ENCODE measurements around the gene APOB. TPM values are rescaled to one million over a fixed set of nuclear protein-coding genes. Genes with fewer than 3 reads are reported as not detected.

Gene APOB
- total and polyA plus RNA-seq, 2 of the 8 experiments (the other 6 are each of a cell fraction or from before 2014, with no cell fraction given): 0.15 to 0.61 TPM

DNA sequence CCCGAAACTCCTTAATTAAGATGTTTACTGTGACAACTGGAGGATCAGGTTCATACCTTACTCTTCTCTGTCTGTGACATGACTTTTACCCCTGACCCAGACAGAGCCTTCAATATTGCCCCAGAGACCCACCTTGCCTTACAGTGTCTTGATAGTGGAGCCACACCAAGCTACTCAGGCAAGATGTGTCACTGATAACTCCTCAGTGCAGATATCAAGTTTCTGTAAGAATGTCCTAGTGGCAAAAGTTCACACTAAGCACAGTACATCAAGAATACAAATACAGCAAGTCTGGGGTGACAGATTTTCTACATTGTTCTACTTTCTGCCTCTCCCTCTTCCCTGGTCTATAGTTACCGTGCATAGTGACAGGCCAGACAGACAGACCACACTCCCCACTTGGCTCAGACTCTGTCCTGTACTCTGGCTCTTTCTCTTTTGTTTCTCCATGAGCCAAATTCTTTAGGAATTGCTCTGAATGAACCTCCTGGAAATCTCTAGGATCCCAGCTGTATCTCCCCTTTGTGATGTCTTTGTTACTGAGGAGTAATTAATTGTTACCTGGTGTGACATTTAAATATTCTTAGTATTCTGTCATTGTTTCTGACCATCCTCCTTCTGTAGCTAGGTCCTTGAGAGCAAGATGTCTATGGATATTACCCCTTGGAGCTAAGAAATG lies 24.1 kb upstream of the APOB start:
- Histone ChIP-seq H3K36me3 (ENCODE audit: control insufficient read depth in 2 of 4, insufficient read depth in 4 of 4, low read length in 3 of 4) (no peaks in the 10 kb centered on the region), H3K9ac (replicated peaks in 1 of 4; ENCODE audit: extremely low read depth in 1 of 4, low read depth in 3 of 4, low read length in 3 of 4) (no peak overlapping the region), H3K23ac (ENCODE audit: insufficient read length) (no peak overlapping the region), H3K79me1 (ENCODE audit: low read depth, low read length) (no peaks in the 10 kb centered on the region), H3K14ac (ENCODE audit: insufficient read length) (no peak overlapping the region), H2BK15ac (ENCODE audit: low read length) (no peak overlapping the region), H4K5ac (ENCODE audit: insufficient read length, low read depth, low read length) (no peak overlapping the region), H2BK12ac (ENCODE audit: low read depth, low read length) (no peak overlapping the region), H3K79me2 (ENCODE audit: control insufficient read depth in 1 of 2, insufficient read depth in 2 of 2, low read length in 2 of 2) (no peaks in the 10 kb centered on the region), H4K8ac (ENCODE audit: extremely low read depth, insufficient read depth, low read length) (no peak overlapping the region), H3K23me2 (ENCODE audit: low read depth, low read length) (no peaks in the 10 kb centered on the region), H2BK120ac (replicated peaks; ENCODE audit: low read depth, low read length) (no peak overlapping the region), H3K4me2 (ENCODE audit: insufficient read depth in 1 of 2, low read depth in 2 of 2, low read length in 2 of 2) (peak overlapping the region; percentile 48 to 70), H3K27me3 (replicated peaks in 1 of 4; ENCODE audit: control insufficient read depth in 3 of 4, extremely low read depth in 1 of 4, insufficient read depth in 3 of 4, low read length in 3 of 4) (no peaks in the 10 kb centered on the region), H3K27ac (ENCODE audit: low read depth, low read length) (no peak overlapping the region), H3K4ac (replicated peaks; ENCODE audit: insufficient read length, low read depth, low read length) (no peak overlapping the region), H3K56ac (replicated peaks; ENCODE audit: insufficient read length, low read depth, low read length) (no peak overlapping the region), H2AFZ (ENCODE audit: low read length) (no peak overlapping the region), H4K20me1 (replicated peaks in 1 of 2; ENCODE audit: control insufficient read depth in 1 of 2, insufficient read depth in 2 of 2, low read length in 2 of 2) (no peaks in the 10 kb centered on the region), H3K9me3 (ENCODE audit: insufficient read depth in 2 of 2, low read depth in 1 of 2, low read length in 1 of 2) (no peaks in the 10 kb centered on the region), H3K18ac (ENCODE audit: extremely low read depth, low read length) (no peak overlapping the region), H2BK5ac (ENCODE audit: low read depth, low read length) (no peak overlapping the region), H2BK20ac (ENCODE audit: low read length) (no peak overlapping the region), H4K91ac (replicated peaks; ENCODE audit: insufficient read length, low read length) (no peak overlapping the region), H2AK5ac (ENCODE audit: low read depth, low read length) (no peak overlapping the region), H3K4me3 (ENCODE audit: extremely low read depth in 1 of 4, insufficient read depth in 2 of 4, low read depth in 3 of 4, low read length in 4 of 4) (peak overlapping the region in 2 of 4 experiments; percentile 12 to 15; a peak in 5 of 8 replicates), H3K4me1 (replicated peaks in 1 of 4; ENCODE audit: control insufficient read depth in 3 of 4, insufficient read depth in 4 of 4, low read length in 3 of 4) (peaks cover 3 to 11% (median 5%) of the 10 kb centered on the region in 4 experiments; a peak in 6 of 7 replicates)
- 73% methylated on average over 2 of the region's 2 CpGs; no CpG with 5 or more reads in 1 of the 2 experiments for WGBS, 2 experiments (ENCODE audit: extremely low coverage in 1 of 2, insufficient coverage in 1 of 2, insufficient read length in 1 of 2, insufficient replicate concordance in 2 of 2, low coverage in 1 of 2, low lambda C conversion rate in 2 of 2, missing lambda C conversion rate in 1 of 2)
- POLR2A ChIA-PET (ENCODE audit: partially characterized antibody): no interaction called here
- no peak for DNase-seq (ENCODE audit: low read depth in 1 of 2, low spot score in 2 of 2)
- FAIRE-seq: peak; percentile 19
- CTCF ChIA-PET (ENCODE audit: partially characterized antibody): interaction anchor here (0.9 to 1.1 kb wide), 2 partner anchors 9 to 105 kb away, joined by 3 read pairs; no protein-coding TSS in a partner anchor
- no peak for TF ChIP-seq CHD1 (IDR thresholded peaks at IDR 0.05; ENCODE audit: low read depth, low read length)
- TF ChIP-seq SRF (IDR thresholded peaks at IDR 0.05; ENCODE audit: low read depth, low read length): no peak
- no peak for TF ChIP-seq JUN (IDR thresholded peaks at IDR 0.05; ENCODE audit: low read depth, low read length)
- TF ChIP-seq SIN3A (conservative IDR thresholded peaks at IDR 0.05 in 1 of 2, IDR thresholded peaks at IDR 0.05 in 1 of 2; ENCODE audit: low read depth in 1 of 2, low read length in 2 of 2): no peak
- TF ChIP-seq, protein P1, sequence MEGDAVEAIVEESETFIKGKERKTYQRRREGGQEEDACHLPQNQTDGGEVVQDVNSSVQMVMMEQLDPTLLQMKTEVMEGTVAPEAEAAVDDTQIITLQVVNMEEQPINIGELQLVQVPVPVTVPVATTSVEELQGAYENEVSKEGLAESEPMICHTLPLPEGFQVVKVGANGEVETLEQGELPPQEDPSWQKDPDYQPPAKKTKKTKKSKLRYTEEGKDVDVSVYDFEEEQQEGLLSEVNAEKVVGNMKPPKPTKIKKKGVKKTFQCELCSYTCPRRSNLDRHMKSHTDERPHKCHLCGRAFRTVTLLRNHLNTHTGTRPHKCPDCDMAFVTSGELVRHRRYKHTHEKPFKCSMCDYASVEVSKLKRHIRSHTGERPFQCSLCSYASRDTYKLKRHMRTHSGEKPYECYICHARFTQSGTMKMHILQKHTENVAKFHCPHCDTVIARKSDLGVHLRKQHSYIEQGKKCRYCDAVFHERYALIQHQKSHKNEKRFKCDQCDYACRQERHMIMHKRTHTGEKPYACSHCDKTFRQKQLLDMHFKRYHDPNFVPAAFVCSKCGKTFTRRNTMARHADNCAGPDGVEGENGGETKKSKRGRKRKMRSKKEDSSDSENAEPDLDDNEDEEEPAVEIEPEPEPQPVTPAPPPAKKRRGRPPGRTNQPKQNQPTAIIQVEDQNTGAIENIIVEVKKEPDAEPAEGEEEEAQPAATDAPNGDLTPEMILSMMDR (IDR thresholded peaks at IDR 0.05; ENCODE audit: control extremely low read depth in 1 of 3, insufficient read depth in 1 of 3, low read depth in 1 of 3, low read length in 3 of 3): no peak
- TF ChIP-seq EP300 (IDR thresholded peaks at IDR 0.05; ENCODE audit: borderline replicate concordance in 1 of 2, low read depth in 2 of 2, low read length in 2 of 2): peak in 1 of 2 experiments; percentile 59; a peak in 1 of 3 replicates
- TF ChIP-seq SP1 (IDR thresholded peaks at IDR 0.05; ENCODE audit: low read depth, low read length): 0 out of 2 replicates have a peak, but pooled peaks have one; percentile 35
- no peak for TF ChIP-seq TBP (IDR thresholded peaks at IDR 0.05; ENCODE audit: low read depth, low read length)
- no peak for TF ChIP-seq NRF1 (IDR thresholded peaks at IDR 0.05; ENCODE audit: low read depth, low read length)
- TF ChIP-seq JUND (IDR thresholded peaks at IDR 0.05; ENCODE audit: low read length): no peak
- no peak for TF ChIP-seq CREB1 (IDR thresholded peaks at IDR 0.05)

All from H1 (cell line).